GM23338 (cell line): ENCODE data around the gene WFDC11.

Source experiments
- CTCF ChIP-seq, 2 experiments: fragments of 200-600 bp in 1 of 2; sonication (generic) in 1 of 2; conservative IDR thresholded peaks; 2 replicates each; pipeline versions ENCODE4 v1.5.1 to v1.6.1; 2016 to 2017; ENCODE audit warnings: antibody characterized with exemption in 2 of 2, low read depth in 2 of 2, mild to moderate bottlenecking in 2 of 2, moderate library complexity in 1 of 2
- EZH2 ChIP-seq: fragments of 200-600 bp; sonication (generic); IDR thresholded peaks from one replicate; pipeline ENCODE4 v1.8.0; 2017; ENCODE audit warnings: antibody characterized with exemption, mild to moderate bottlenecking, low read depth; ENCODE audit not compliant: unreplicated experiment
- EZH2phosphoT487 ChIP-seq: fragments of 200-600 bp; sonication (generic); IDR thresholded peaks from one replicate; pipeline ENCODE4 v1.8.1; 2018; ENCODE audit warnings: antibody characterized with exemption; ENCODE audit not compliant: unreplicated experiment
- JUNB ChIP-seq: IDR thresholded peaks from one replicate; pipeline ENCODE4 v1.6.1; 2016; ENCODE audit warnings: antibody characterized with exemption; ENCODE audit not compliant: unreplicated experiment

- TF ChIP-seq EZH2phosphoT487 (no peak), CTCF (conservative IDR thresholded peaks at IDR 0.05; ENCODE audit: low read depth in 2 of 2) (no peak), EZH2 (no peak), JUNB (no peak)
Measured at GRCh38 chr20:45701873-45702272, 31.8 kb upstream of the WFDC11 start, which contains the start of gene WFDC13.
